GM18951 (cell line): ENCODE data around the gene GSK3A.

ENCODE experiments used
- POLR2A ChIP-seq: IDR thresholded peaks from 4 replicates; pipeline ENCODE4 v1.6.1; 2011; ENCODE audit warnings: mild to moderate bottlenecking; ENCODE audit not compliant: insufficient read length, insufficient read depth; ENCODE audit errors: extremely low read depth
- in situ Hi-C: fragments of 300-500 bp; cut with MboI; formaldehyde crosslinking; loops from one replicate; pipeline ENCODE4 v1.12.0; 2022; ENCODE audit warnings: low sequenced_read_pairs, mixed read lengths, inconsistent platforms; ENCODE audit not compliant: unreplicated experiment

Gene GSK3A

GRCh38 chr19:42242512-42243409, at the start of gene GSK3A:
GSK3A (minus strand) TSS chr19:42242602; CDS start chr19:42242465, 137 bp downstream.
- in situ Hi-C loops = no loop called here
- TF ChIP-seq POLR2A = peak; percentile 92

GRCh38 chr19:42291435-42291810, 49.0 kb upstream of the GSK3A start:
- TF ChIP-seq POLR2A = no peak
- in situ Hi-C loops = loop anchor here (25.0 kb wide), 1 partner anchor 179 kb away; no protein-coding TSS in a partner anchor

GRCh38 chr19:42290523-42291434, 48.4 kb upstream of the GSK3A start:
- in situ Hi-C loops = loop anchor here (25.0 kb wide), 1 partner anchor 178 kb away; no protein-coding TSS in a partner anchor

GRCh38 chr19:42290136-42290522, 47.7 kb upstream of the GSK3A start:
- in situ Hi-C loops = loop anchor here (25.0 kb wide), 1 partner anchor 178 kb away; no protein-coding TSS in a partner anchor
- no peak for TF ChIP-seq POLR2A

More at GRCh38 chr19:42290523-42291434, 48.4 kb upstream of the GSK3A start:
- TF ChIP-seq POLR2A = no peak

GRCh38 chr19:42289556-42290041, 47.2 kb upstream of the GSK3A start:
- in situ Hi-C loops = loop anchor here (25.0 kb wide), 1 partner anchor 177 kb away; no protein-coding TSS in a partner anchor
- TF ChIP-seq POLR2A = no peak

GRCh38 chr19:42288881-42289555, 46.6 kb upstream of the GSK3A start:
- no peak for TF ChIP-seq POLR2A
- in situ Hi-C loops = loop anchor here (25.0 kb wide), 1 partner anchor 177 kb away; no protein-coding TSS in a partner anchor

GRCh38 chr19:42288387-42288786, 46.0 kb upstream of the GSK3A start:
- TF ChIP-seq POLR2A = no peak
- in situ Hi-C loops = loop anchor here (25.0 kb wide), 1 partner anchor 176 kb away; no protein-coding TSS in a partner anchor

- in situ Hi-C loops = loop anchor here (25.0 kb wide), 1 partner anchor 175 kb away; no protein-coding TSS in a partner anchor
- no peak for TF ChIP-seq POLR2A
These were observed 45.4 kb upstream of the GSK3A start for GRCh38 chr19:42287827-42288107.

GRCh38 chr19:42287017-42287826, 44.8 kb upstream of the GSK3A start:
- in situ Hi-C loops = loop anchor here (25.0 kb wide), 1 partner anchor 175 kb away; no protein-coding TSS in a partner anchor

GRCh38 chr19:42286349-42287016, 44.1 kb upstream of the GSK3A start:
- no peak for TF ChIP-seq POLR2A
- in situ Hi-C loops = loop anchor here (25.0 kb wide), 1 partner anchor 174 kb away; no protein-coding TSS in a partner anchor

More at GRCh38 chr19:42287017-42287826, 44.8 kb upstream of the GSK3A start:
- TF ChIP-seq POLR2A = no peak

- in situ Hi-C loops = loop anchor here (25.0 kb wide), 1 partner anchor 174 kb away; no protein-coding TSS in a partner anchor
- no peak for TF ChIP-seq POLR2A
These were observed 43.6 kb upstream of the GSK3A start for GRCh38 chr19:42285988-42286348.
